Sigmoid colon (tissue), 4 donors: ENCODE results near the gene CCDC93.

Experiments used
- CTCF ChIP-seq, 4 experiments: fragments of 450-650 bp in 3 of 4; fragments of 200-600 bp in 1 of 4; IDR thresholded peaks; one replicate each; pipeline ENCODE4 v1.5.1; 2016 to 2019; ENCODE audit warnings: antibody characterized with exemption in 4 of 4, mild to moderate bottlenecking in 3 of 4, moderate library complexity in 2 of 4
- POLR2A ChIP-seq, 2 donors: fragments of 450-650 bp; IDR thresholded peaks; one replicate each; pipeline ENCODE4 v1.6.1; 2016; ENCODE audit warnings: antibody characterized with exemption in 2 of 2, mild to moderate bottlenecking in 2 of 2, moderate library complexity in 2 of 2
- POLR2AphosphoS5 ChIP-seq, 4 donors: sonication (generic); formaldehyde crosslinking; IDR thresholded peaks; one replicate each; pipeline ENCODE4 v1.6.1; 2017; ENCODE audit warnings: antibody characterized with exemption in 4 of 4

- no peak for TF ChIP-seq POLR2AphosphoS5 (IDR thresholded peaks at IDR 0.05)
- TF ChIP-seq CTCF (IDR thresholded peaks at IDR 0.05), result no peak
- TF ChIP-seq POLR2A (IDR thresholded peaks at IDR 0.05), result no peak
These were observed 110.9 kb downstream of the CCDC93 start for GRCh38 chr2:117902933-117903332.
